ENCODE results near the gene ATG7.
"Not testable (repeated sequence)": the region's sequence is repeated elsewhere in the genome, so short reads cannot be mapped to it uniquely, and the experiment has no call there.

Gene ATG7

GRCh38 chr3:11588338-11588737 is 316.1 kb downstream of the ATG7 start:
- no peak for DNase-seq (ENCODE audit: low read depth in 3 of 3)

GRCh38 chr3:11588755-11589154 is 316.6 kb downstream of the ATG7 start:
- DNase-seq (ENCODE audit: low read depth in 3 of 3) = no peak

- DNase-seq (ENCODE audit: low read depth in 3 of 3) = no peak
Observed at GRCh38 chr3:11589706-11590105, 317.5 kb downstream of the ATG7 start.

GRCh38 chr3:11591002-11591355 is 318.8 kb downstream of the ATG7 start:
- DNase-seq (ENCODE audit: low read depth in 3 of 3) = no peak

GRCh38 chr3:11591391-11592282 is 319.4 kb downstream of the ATG7 start:
- DNase-seq (ENCODE audit: low read depth in 3 of 3) = no peak

- DNase-seq (ENCODE audit: low read depth in 3 of 3) = no peak
Observed at GRCh38 chr3:11592445-11593298, 320.5 kb downstream of the ATG7 start.

- no peak for DNase-seq (ENCODE audit: low read depth in 3 of 3)
Observed at GRCh38 chr3:11593318-11594034, 321.3 kb downstream of the ATG7 start.

GRCh38 chr3:11595024-11595423 is 322.8 kb downstream of the ATG7 start:
- DNase-seq (ENCODE audit: low read depth in 3 of 3) = not testable (repeated sequence)

- DNase-seq (ENCODE audit: low read depth in 3 of 3) = no peak
Observed at GRCh38 chr3:11596387-11596786, 324.2 kb downstream of the ATG7 start.

- no peak for DNase-seq (ENCODE audit: low read depth in 3 of 3)
Observed at GRCh38 chr3:11600501-11601282, 328.5 kb downstream of the ATG7 start.

GRCh38 chr3:11601446-11602238 is 329.4 kb downstream of the ATG7 start:
- no peak for DNase-seq (ENCODE audit: low read depth in 3 of 3)

GRCh38 chr3:11602239-11602840 is 330.1 kb downstream of the ATG7 start:
- DNase-seq (ENCODE audit: low read depth in 3 of 3) = no peak

- no peak for DNase-seq (ENCODE audit: low read depth in 3 of 3)
Observed at GRCh38 chr3:11602886-11603527, 330.8 kb downstream of the ATG7 start.

- no peak for DNase-seq (ENCODE audit: low read depth in 3 of 3)
Observed at GRCh38 chr3:11603628-11604027, 331.4 kb downstream of the ATG7 start.

- no peak for DNase-seq (ENCODE audit: low read depth in 3 of 3)
Observed at GRCh38 chr3:11604139-11604892, 332.1 kb downstream of the ATG7 start.

GRCh38 chr3:11605398-11605797 is 333.2 kb downstream of the ATG7 start:
- DNase-seq (ENCODE audit: low read depth in 3 of 3) = no peak

- no peak for DNase-seq (ENCODE audit: low read depth in 3 of 3)
Observed at GRCh38 chr3:11606090-11606784, 334.0 kb downstream of the ATG7 start.

GRCh38 chr3:11606865-11607440 is 334.8 kb downstream of the ATG7 start:
- no peak for DNase-seq (ENCODE audit: low read depth in 3 of 3)
